ENCODE results near the gene EGFL8.
A peak's percentile ranks its signal among the peaks of the same experiment; 100 is the strongest.

EGFL8 gene

DNA sequence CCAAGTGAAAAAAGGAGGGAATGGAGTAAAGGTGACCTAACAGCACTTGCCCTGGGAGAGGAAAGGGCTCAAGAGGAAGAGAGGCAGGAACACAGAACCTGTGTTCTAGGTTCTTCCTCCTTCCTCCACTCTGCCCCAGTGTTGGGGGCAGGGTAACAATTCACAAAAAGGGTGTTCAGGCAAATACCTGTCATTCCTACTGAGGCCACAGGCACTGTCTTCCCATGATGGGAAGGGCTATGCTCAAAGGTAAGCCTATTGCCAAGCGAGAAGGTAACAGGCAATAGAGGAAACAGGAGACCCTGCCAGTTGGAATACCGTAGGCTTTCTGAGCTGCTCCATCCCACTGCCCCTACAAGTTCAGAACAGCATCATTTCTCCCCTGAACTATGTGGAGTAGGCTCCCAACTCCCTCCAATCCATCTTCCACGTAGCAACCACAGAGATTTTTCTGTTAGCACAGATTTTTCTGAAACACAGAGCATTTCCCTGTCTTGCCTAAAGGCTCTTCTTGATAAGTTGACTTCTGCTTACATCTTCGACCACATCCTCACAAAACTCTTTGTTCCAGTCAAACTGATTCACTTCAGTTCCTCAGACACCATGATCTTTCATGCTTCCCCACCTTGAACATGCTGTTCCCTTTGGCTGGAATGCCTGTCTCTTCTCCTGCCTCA, 8.8 kb downstream of the EGFL8 start:
- no peak for DNase-seq (ENCODE audit: low read depth)
- H3K4me3 ChIP-seq (ENCODE audit: control insufficient read depth, low read depth, low read length), result no peak overlapping the region
- TF ChIP-seq CTCF (IDR thresholded peaks at IDR 0.05; ENCODE audit: control insufficient read depth, insufficient read depth, low read depth, low read length, missing control alignments), result no peak

DNA sequence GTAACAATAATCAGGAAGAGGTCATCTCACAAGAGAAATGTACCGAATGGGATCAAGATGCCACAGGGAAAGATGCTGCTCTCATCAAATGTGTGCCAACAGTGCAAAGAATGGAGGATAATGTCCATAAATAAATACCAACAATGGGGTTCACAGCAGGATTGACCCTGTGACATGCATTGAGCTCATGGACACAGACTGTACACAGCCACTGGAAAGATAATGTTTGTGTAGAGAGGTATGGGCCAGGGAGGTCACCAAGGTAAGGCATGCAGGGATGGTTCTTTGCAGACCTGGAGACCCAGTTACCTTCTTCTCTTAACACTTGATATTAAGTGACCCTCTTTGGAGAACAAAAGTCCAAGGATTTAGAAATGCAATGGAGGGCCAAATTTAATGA, 10.0 kb downstream of the EGFL8 start:
- no peak for DNase-seq (ENCODE audit: low read depth)
- TF ChIP-seq CTCF (IDR thresholded peaks at IDR 0.05; ENCODE audit: control insufficient read depth, insufficient read depth, low read depth, low read length, missing control alignments), result no peak
- H3K4me3 ChIP-seq (ENCODE audit: control insufficient read depth, low read depth, low read length), result no peak overlapping the region

DNA sequence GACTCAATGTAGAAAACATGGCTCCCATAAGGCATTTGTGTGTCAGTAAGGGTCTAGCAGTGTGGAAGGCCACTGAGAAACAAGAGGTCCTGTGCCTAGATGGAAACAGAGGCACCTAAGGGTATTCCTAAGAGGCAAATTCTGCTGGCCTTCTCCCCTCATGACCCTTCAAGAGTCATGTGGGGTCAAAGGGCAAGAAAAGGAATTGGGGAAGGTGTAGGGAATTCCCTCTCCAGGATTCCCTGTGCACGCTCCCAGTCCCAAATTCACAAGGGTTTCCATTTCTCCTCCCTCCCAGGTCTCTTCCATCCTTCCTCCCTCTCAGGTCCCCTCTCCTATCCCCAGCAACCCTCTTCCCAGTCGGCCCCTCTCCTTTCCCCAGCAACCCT, 10.9 kb downstream of the EGFL8 start:
- TF ChIP-seq CTCF (IDR thresholded peaks at IDR 0.05; ENCODE audit: control insufficient read depth, insufficient read depth, low read depth, low read length, missing control alignments), result no peak
- no peak for DNase-seq (ENCODE audit: low read depth)
- H3K4me3 ChIP-seq (ENCODE audit: control insufficient read depth, low read depth, low read length), result peak overlapping the region; percentile 100

- TF ChIP-seq CTCF (IDR thresholded peaks at IDR 0.05; ENCODE audit: control insufficient read depth, insufficient read depth, low read depth, low read length, missing control alignments), result no peak
- H3K4me3 ChIP-seq (ENCODE audit: control insufficient read depth, low read depth, low read length), result peak within 1 kb of the TSS; percentile 100
- DNase-seq (ENCODE audit: low read depth), result peak; percentile 93
Observed at GRCh38 chr6:32175711-32176475, 11.5 kb downstream of the EGFL8 start, which contains the start of gene AGPAT1. Gene AGPAT1 (minus strand): TSS chr6:32176084. CDS start chr6:32171496, 4,588 bp downstream.

GRCh38 chr6:32176476-32177182, 12.2 kb downstream of the EGFL8 start:
- H3K4me3 ChIP-seq (ENCODE audit: control insufficient read depth, low read depth, low read length), result peak overlapping the region; percentile 100
- no peak for DNase-seq (ENCODE audit: low read depth)
- no peak for TF ChIP-seq CTCF (IDR thresholded peaks at IDR 0.05; ENCODE audit: control insufficient read depth, insufficient read depth, low read depth, low read length, missing control alignments)

GRCh38 chr6:32177183-32177787, 12.9 kb downstream of the EGFL8 start:
- H3K4me3 ChIP-seq (ENCODE audit: control insufficient read depth, low read depth, low read length), result peak overlapping the region; percentile 100
- no peak for TF ChIP-seq CTCF (IDR thresholded peaks at IDR 0.05; ENCODE audit: control insufficient read depth, insufficient read depth, low read depth, low read length, missing control alignments)
- no peak for DNase-seq (ENCODE audit: low read depth)

All from AG09309 (cell line).